ENCODE measurements around the gene CAMK1D. TPM values are rescaled to one million over a fixed set of nuclear protein-coding genes. Genes with fewer than 3 reads are reported as not detected.

The CAMK1D gene
- total RNA-seq, 1 experiment from 2014 or later, result 3.8 TPM

DNA sequence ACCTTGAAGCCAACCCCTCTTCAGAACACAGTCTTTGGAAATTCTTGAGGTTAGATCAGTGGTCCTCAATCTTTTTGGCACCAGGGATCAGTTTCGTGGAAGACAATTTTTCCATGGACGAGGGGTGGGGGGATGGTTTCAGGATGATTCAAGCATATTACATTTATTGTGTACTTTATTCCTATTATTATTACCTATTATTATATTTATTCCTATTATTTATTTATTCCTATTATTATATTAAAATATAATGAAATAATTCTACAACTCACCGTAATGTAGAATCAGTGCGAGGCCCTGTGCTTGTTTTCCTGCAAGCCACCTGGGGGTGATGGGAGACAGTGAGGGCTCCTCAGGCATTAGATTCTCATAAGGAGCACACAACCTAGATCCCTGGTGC is 17.9 kb downstream of the CAMK1D start:
- no peaks in the 10 kb centered on the region for H3K9me3 ChIP-seq (replicated peaks)
- H3K4me3 ChIP-seq, result no peak overlapping the region
- H3K4me1 ChIP-seq (replicated peaks), result no peaks in the 10 kb centered on the region
- no peaks in the 10 kb centered on the region for H3K36me3 ChIP-seq
- DNase-seq (ENCODE audit: low read depth in 1 of 2, low spot score in 2 of 2), result no peak
- H3K27ac ChIP-seq, result no peak overlapping the region
- H3K27me3 ChIP-seq (replicated peaks), result no peaks in the 10 kb centered on the region

DNA sequence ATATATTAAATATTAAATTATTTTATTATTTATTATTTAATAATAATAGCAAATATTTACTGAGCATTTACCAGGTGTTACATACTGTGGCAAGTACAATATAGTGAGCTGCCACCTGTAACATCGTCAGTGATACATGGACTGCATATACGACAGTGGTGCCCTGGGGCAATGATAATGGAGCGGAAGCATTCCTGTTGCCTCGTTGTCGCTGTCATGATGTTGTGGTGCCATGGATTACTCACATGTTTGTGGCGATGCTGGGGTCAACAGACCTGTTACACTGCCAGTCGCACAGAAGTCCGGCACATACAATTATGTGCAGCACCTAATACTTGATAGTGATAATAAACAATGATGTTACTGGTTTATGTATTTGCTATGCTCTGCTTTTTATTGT is 20.6 kb downstream of the CAMK1D start:
- H3K27me3 ChIP-seq (replicated peaks), result no peaks in the 10 kb centered on the region
- no peaks in the 10 kb centered on the region for H3K9me3 ChIP-seq (replicated peaks)
- H3K27ac ChIP-seq, result no peak overlapping the region
- H3K36me3 ChIP-seq, result no peaks in the 10 kb centered on the region
- DNase-seq (ENCODE audit: low read depth in 1 of 2, low spot score in 2 of 2), result no peak
- H3K4me1 ChIP-seq (replicated peaks), result no peaks in the 10 kb centered on the region
- H3K4me3 ChIP-seq, result no peak overlapping the region

DNA sequence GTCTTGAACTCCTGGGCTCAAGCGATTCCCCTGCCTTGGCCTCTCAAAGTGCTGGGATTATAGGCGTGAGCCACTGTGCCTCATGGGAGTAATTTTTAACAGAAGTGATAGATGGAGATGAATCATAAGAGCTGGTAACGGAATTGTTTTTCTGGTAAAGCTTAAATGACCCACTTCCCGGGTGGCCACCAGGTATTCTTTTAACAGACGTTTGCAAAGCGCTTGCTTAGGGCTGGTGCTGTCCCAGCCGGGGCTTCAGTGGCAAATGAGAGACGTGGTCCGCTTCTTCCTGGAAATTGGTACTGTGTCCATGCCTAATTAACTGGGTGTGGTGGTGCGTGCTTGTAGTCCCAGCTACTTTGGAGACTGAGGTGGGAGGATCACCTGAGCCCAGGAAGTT is 23.5 kb downstream of the CAMK1D start:
- no peak overlapping the region for H3K4me3 ChIP-seq
- DNase-seq (ENCODE audit: low read depth in 1 of 2, low spot score in 2 of 2), result no peak
- no peak overlapping the region for H3K27ac ChIP-seq
- H3K9me3 ChIP-seq (replicated peaks), result no peaks in the 10 kb centered on the region
- no peaks in the 10 kb centered on the region for H3K27me3 ChIP-seq (replicated peaks)
- H3K4me1 ChIP-seq (replicated peaks), result no peaks in the 10 kb centered on the region
- H3K36me3 ChIP-seq, result no peaks in the 10 kb centered on the region

DNA sequence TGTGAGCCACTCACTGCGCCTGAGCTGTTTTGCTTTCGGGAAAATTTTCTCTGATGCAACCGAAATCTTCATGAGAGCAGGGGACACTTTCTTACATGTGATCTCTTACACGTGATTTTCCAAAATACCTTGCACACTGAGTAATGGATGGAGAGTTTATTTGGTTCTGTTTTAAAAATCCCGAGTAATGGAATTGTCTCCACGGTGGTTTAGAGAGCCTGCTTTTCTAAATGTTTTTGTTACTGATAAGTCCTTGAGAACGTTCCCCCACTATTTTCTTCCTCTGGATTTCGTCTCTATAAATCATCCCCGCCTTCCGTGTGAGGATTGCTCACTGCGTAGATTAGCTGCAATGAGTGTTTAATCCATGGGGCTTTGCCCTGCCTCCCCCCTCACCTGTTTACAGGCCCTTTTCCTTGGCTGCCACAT is 25.7 kb downstream of the CAMK1D start:
- Histone ChIP-seq H3K27me3 (replicated peaks) (no peaks in the 10 kb centered on the region), H3K4me3 (no peak overlapping the region), H3K4me1 (replicated peaks) (no peaks in the 10 kb centered on the region), H3K27ac (no peak overlapping the region), H3K36me3 (no peaks in the 10 kb centered on the region), H3K9me3 (replicated peaks) (no peaks in the 10 kb centered on the region)
- DNase-seq (ENCODE audit: low read depth in 1 of 2, low spot score in 2 of 2), result no peak

DNA sequence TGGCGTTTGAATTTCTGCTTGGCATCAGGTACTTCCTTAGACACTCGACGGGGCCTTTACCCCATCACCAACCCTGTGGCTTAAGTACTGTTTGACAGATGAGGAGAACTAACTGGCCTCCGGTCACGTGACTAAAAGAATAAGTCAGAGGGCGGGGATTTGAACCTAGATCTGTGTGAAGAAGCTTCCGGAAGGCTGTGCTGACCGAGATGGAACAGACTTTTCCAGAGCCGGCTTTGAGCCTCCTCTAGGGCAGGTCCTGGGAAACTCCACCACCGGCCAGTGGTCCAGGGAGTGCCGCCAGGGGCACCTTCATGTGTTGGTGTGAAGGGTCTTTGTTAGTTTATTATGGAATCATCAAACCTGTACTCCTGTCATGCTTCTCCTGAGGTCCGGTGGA is 26.9 kb downstream of the CAMK1D start:
- no peak overlapping the region for H3K27ac ChIP-seq
- H3K27me3 ChIP-seq (replicated peaks), result no peaks in the 10 kb centered on the region
- no peaks in the 10 kb centered on the region for H3K4me1 ChIP-seq (replicated peaks)
- no peaks in the 10 kb centered on the region for H3K9me3 ChIP-seq (replicated peaks)
- H3K36me3 ChIP-seq, result no peaks in the 10 kb centered on the region
- H3K4me3 ChIP-seq, result no peak overlapping the region
- DNase-seq (ENCODE audit: low read depth in 1 of 2, low spot score in 2 of 2), result no peak

DNA sequence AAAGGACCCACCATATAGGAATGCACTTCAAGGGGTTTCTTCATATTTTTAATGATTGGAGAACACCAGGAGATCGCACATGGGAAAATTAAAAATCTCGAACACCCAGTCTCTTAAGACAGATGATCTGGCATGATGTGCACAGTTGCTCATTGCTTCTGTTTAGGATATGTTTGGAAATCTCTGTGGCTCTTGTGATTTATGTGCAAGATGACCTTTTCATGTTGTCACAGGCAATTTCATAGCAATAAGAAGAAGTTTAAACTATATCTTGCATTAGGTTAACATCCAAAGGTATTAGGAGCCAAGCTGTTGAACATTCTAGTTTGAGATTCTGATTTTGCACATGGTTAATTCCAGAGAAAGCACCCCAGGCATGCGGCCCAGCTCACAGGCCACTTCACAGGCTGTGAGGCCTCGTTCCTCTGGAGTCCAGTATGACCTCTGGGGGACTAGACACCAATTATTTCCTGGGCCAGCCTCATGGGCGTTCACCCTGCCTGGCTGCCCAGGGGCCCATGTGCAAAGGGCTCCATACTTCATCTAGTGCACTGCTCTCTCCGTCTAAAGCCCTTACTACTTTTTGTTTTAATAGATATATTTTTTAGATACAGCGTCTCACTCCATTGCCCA is 28.4 kb downstream of the CAMK1D start:
- H3K9me3 ChIP-seq (replicated peaks), result no peaks in the 10 kb centered on the region
- no peak for DNase-seq (ENCODE audit: low read depth in 1 of 2, low spot score in 2 of 2)
- H3K27me3 ChIP-seq (replicated peaks), result no peaks in the 10 kb centered on the region
- H3K4me3 ChIP-seq, result no peak overlapping the region
- H3K4me1 ChIP-seq (replicated peaks), result no peaks in the 10 kb centered on the region
- H3K36me3 ChIP-seq, result no peaks in the 10 kb centered on the region
- no peak overlapping the region for H3K27ac ChIP-seq

DNA sequence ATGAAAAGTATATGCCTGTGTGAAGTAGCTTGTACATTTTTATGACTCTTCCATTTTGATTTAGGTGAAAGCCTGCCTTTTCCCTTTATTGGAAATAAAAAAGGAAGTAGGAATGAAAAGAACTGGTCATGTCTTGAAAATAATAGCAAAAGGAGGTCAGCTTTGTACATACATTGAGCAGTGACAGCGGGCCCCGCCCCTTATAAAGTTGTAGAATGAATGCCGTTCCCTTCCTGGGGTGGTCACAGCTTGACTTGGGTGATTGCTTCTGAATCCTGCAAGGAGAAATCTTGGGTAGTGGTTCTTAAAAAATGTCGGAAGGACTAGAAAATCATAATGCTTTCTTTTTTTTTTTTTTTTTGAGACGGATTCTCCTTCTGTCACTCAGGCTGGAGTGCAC is 31.7 kb downstream of the CAMK1D start:
- Histone ChIP-seq H3K36me3 (no peaks in the 10 kb centered on the region), H3K9me3 (replicated peaks) (no peaks in the 10 kb centered on the region), H3K4me3 (no peak overlapping the region), H3K4me1 (replicated peaks) (no peaks in the 10 kb centered on the region), H3K27me3 (replicated peaks) (no peaks in the 10 kb centered on the region), H3K27ac (no peak overlapping the region)
- no peak for DNase-seq (ENCODE audit: low read depth in 1 of 2, low spot score in 2 of 2)

DNA sequence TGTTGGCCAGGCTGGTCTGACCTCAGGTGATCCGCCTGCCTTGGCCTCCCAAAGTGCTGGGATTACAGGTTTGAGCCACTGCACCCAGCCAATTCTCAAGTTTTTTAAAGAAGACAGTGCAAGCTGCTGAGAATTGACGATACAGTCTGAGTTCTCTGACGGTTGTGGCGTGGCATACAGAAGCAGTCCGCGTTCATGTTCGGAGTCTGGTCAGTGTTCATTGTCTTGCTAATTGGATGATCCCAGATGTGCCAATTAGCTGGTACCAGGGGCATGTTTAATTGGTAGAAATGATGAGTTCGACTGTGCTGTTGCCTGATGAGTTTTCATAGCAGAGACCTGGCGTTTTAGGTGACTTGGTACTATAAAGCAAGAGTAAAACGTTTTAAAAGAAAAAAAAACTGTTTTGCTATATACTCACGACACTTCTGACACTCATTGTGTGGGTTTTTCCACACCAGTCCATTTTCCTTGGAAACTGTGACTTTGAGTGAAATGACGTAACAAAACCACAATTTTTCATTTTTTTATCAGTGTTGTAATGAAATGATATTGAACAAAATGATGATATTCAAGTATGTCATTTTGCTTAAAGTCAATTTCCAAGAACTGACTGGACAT is 32.3 kb downstream of the CAMK1D start:
- H3K4me3 ChIP-seq, result no peak overlapping the region
- H3K9me3 ChIP-seq (replicated peaks), result no peaks in the 10 kb centered on the region
- no peaks in the 10 kb centered on the region for H3K27me3 ChIP-seq (replicated peaks)
- H3K36me3 ChIP-seq, result no peaks in the 10 kb centered on the region
- H3K4me1 ChIP-seq (replicated peaks), result no peaks in the 10 kb centered on the region
- DNase-seq (ENCODE audit: low read depth in 1 of 2, low spot score in 2 of 2), result no peak
- no peak overlapping the region for H3K27ac ChIP-seq

DNA sequence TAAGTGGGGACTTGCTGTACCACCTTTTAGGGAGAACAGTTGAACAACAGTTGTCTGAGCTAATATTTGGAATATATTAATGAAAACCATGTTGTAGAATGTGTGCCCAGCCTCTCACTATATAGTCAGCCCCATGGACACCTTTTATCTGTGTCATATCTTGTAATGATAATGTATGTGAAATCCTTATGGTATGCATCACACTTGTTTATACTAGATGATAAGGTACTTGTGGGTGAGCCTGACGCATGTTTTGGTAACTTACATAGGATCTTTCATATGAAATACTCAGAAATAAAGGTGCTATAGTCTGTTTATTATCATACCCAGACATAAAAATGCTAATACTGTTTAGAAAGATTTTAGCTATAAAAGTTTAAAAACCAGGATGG is 32.8 kb downstream of the CAMK1D start:
- Histone ChIP-seq H3K27ac (no peak overlapping the region), H3K36me3 (no peaks in the 10 kb centered on the region), H3K4me1 (replicated peaks) (no peaks in the 10 kb centered on the region), H3K4me3 (no peak overlapping the region), H3K9me3 (replicated peaks) (no peaks in the 10 kb centered on the region), H3K27me3 (replicated peaks) (no peaks in the 10 kb centered on the region)
- DNase-seq (ENCODE audit: low read depth in 1 of 2, low spot score in 2 of 2), result no peak

DNA sequence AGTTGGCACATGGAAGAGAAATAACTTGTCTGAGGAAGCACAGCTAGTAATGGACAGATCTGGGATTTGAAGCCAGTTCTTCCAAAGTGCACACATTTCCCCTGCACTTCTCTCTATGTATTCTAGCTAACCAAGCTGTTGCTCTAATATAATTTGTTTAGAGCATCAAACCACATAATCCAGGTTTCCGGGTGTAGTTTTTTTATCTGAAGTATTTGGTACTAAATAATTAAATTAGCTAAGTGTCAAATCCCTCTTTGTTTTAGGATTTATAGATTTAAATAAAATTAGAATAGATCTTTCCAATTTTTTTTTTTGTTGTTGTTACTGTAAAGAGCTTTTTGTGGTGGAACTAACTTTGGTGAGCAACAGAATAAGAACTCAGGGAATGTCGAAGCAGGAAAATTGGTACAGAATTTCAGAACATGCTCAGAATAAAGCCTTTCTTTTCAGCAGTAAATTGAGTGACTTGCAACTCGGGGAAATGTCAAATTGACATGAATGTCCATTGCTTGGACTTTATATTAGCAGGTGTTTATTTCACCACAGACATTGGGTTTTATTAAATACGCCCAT is 33.7 kb downstream of the CAMK1D start:
- Histone ChIP-seq H3K4me3 (no peak overlapping the region), H3K27me3 (replicated peaks) (no peaks in the 10 kb centered on the region), H3K27ac (no peak overlapping the region), H3K36me3 (no peaks in the 10 kb centered on the region), H3K9me3 (replicated peaks) (no peaks in the 10 kb centered on the region), H3K4me1 (replicated peaks) (no peaks in the 10 kb centered on the region)
- DNase-seq (ENCODE audit: low read depth in 1 of 2, low spot score in 2 of 2), result no peak

DNA sequence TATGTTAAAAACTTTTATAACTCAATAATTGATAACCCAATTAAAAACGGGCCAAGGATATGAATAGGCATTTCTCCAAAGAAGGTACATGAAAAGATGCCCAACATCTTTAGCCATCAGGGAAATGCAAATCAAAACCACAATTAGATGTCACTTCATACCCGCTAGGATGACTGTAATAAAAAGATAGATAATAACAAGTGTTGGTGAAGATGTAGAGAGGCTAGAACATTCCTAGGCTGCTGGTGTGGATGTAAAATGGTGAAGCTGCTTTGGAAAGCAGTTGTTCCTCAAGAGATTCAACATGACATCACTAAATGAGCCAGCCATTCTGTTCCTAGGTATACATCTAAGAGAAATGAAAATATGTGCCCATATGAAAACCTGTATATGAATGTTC is 35.6 kb downstream of the CAMK1D start:
- Histone ChIP-seq H3K36me3 (no peaks in the 10 kb centered on the region), H3K27me3 (replicated peaks) (no peaks in the 10 kb centered on the region), H3K27ac (no peak overlapping the region), H3K9me3 (replicated peaks) (no peaks in the 10 kb centered on the region), H3K4me1 (replicated peaks) (no peaks in the 10 kb centered on the region), H3K4me3 (no peak overlapping the region)
- no peak for DNase-seq (ENCODE audit: low read depth in 1 of 2, low spot score in 2 of 2)

DNA sequence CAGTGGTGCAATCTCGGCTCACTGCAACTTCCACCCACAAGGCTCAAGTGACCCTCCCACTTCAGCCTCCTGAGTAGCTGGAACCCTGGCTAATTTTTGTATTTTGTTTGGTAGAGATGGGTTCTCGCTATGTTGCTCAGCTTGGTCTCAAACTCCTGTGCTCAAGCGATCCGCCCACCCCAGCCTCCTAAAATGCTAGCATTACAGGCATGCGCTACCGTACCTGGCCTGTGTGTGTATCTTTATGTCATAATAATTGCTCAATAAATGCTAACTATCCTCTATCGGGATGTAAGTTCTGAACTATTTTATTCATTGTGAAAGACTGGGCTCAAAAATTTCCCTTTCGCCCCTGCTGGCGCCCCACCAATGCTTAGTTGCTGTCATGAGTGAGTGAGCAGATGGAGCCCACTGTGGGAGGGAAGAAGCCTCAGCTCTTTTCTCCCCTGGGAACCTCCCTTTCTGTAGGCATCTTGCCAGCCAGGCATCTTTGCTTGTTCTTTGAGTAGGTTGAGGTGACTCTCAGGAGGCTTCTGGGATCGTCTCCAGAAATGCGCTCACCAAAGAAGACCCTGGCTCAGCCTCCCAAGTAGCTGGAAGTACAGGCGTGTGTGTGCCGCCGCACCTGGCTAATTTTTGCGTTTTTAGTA is 38.3 kb downstream of the CAMK1D start:
- Histone ChIP-seq H3K9me3 (replicated peaks) (no peaks in the 10 kb centered on the region), H3K27ac (no peak overlapping the region), H3K4me3 (no peak overlapping the region), H3K36me3 (no peaks in the 10 kb centered on the region), H3K4me1 (replicated peaks) (no peaks in the 10 kb centered on the region), H3K27me3 (replicated peaks) (no peaks in the 10 kb centered on the region)
- DNase-seq (ENCODE audit: low read depth in 1 of 2, low spot score in 2 of 2), result no peak

DNA sequence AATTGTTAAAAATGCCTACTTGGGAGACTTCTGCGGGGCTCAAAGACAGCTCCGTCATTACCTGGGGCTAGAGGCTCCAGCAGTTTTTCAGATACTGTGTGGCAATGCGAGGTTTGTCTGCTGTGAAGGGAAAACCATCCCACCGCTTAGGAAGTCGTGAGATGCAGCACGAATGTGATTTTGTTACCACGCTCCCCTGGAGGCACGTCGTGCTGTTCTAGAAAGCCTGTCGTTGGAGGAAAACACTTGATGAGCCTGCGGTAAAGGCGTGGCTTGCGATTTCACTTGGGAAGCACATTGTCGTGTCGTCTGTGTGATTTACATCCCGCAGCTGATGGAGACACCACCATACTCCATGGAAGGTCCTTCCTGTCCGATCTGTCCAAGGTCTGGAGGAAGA is 39.3 kb downstream of the CAMK1D start:
- Histone ChIP-seq H3K27ac (no peak overlapping the region), H3K36me3 (no peaks in the 10 kb centered on the region), H3K27me3 (replicated peaks) (no peaks in the 10 kb centered on the region), H3K9me3 (replicated peaks) (no peaks in the 10 kb centered on the region), H3K4me3 (no peak overlapping the region), H3K4me1 (replicated peaks) (no peaks in the 10 kb centered on the region)
- DNase-seq (ENCODE audit: low read depth in 1 of 2, low spot score in 2 of 2), result no peak

DNA sequence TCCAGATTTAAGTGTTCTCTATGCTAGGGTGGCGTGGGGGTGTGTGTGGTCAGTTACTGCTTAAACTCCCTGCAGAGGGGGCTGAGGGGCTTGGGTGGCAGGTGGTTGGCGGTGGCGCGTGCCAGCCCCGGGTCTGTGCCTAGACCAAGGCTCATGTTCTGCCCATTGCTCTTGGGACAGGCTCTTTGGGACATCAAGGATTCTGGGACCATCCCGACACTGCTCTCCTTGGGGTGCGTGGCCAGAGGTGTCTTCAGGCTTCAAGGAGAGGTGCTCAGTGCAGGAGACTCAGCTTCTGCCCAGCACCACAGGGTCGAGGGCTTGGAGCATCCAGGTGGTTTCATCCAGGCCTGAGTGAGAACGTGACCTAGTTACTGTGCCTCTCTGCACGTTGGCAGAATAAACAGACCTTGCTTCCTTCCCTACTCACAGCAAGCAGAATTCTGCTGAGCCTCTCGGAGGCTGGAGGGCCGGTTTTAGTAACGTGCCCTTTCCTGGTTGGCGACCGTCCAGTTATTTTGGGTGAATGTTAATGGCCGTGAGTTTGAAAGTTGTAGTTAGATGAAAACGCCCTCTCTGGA is 39.9 kb downstream of the CAMK1D start:
- Histone ChIP-seq H3K36me3 (no peaks in the 10 kb centered on the region), H3K9me3 (replicated peaks) (no peaks in the 10 kb centered on the region), H3K27me3 (replicated peaks) (no peaks in the 10 kb centered on the region), H3K4me1 (replicated peaks) (no peaks in the 10 kb centered on the region), H3K27ac (no peak overlapping the region), H3K4me3 (no peak overlapping the region)
- no peak for DNase-seq (ENCODE audit: low read depth in 1 of 2, low spot score in 2 of 2)

Measured in SJSA1 (cell line).